Large intestine (tissue), 3 donors: ENCODE data around the gene ABHD16A. TPM values are rescaled to one million over a fixed set of nuclear protein-coding genes. Genes with fewer than 3 reads are reported as not detected.

ENCODE experiments used
- DNase-seq, 2 donors: peaks; one replicate each; pipeline versions ENCODE4 v3.0.0 to v3.0.0-alpha.2; 2013
- H3K27ac ChIP-seq: one replicate; pipeline ENCODE4 v1.5.1; 2013; ENCODE audit warnings: low read length
- H3K27me3 ChIP-seq: 2 replicates; pipeline ENCODE4 v1.6.1; 2013; ENCODE audit warnings: low read length; ENCODE audit not compliant: control insufficient read depth, insufficient read depth
- H3K36me3 ChIP-seq: 2 replicates; pipeline ENCODE4 v1.6.1; 2013; ENCODE audit warnings: low read length; ENCODE audit not compliant: control insufficient read depth, insufficient read depth
- H3K4me1 ChIP-seq: one replicate; pipeline ENCODE4 v1.6.1; 2013; ENCODE audit warnings: low read length; ENCODE audit not compliant: control insufficient read depth, insufficient read depth
- H3K4me3 ChIP-seq: one replicate; pipeline ENCODE4 v1.5.1; 2013; ENCODE audit warnings: low read length
- H3K9me3 ChIP-seq: one replicate; pipeline ENCODE4 v1.6.1; 2013; ENCODE audit warnings: mild to moderate bottlenecking, low read depth, low read length, moderate library complexity; ENCODE audit not compliant: control insufficient read depth
- WGBS: methylation state at CpG from one replicate; pipeline ENCODE4 v1.1.5; 2013; ENCODE audit warnings: low lambda C conversion rate; ENCODE audit not compliant: insufficient coverage; 5-methylcytosine and 5-hydroxymethylcytosine counted together
- polyA plus RNA-seq: library from polyadenylated mRNA; unstranded; fragments of 120-200 nt; gene quantifications from one replicate; pipeline ENCODE4 v1.2.1, GENCODE V29; 2013

The ABHD16A gene
- polyA plus RNA-seq, 1 donor, result 62.5 TPM

- Histone ChIP-seq H3K4me1 (peaks cover 40% of the 10 kb centered on the region), H3K36me3 (peaks cover 27% of the 10 kb centered on the region), H3K9me3 (no peaks in the 10 kb centered on the region), H3K4me3 (peak overlapping the region; percentile 94), H3K27ac (peak overlapping the region; percentile 91), H3K27me3 (no peaks in the 10 kb centered on the region)
- WGBS, result no CpG with 5 or more reads among the region's 12 CpGs
- no peak for DNase-seq
These were observed 41.6 kb downstream of the ABHD16A start for GRCh38 chr6:31661262-31662123.

- Histone ChIP-seq H3K4me3 (peak within 1 kb of the TSS; percentile 94), H3K27ac (peak within 1 kb of the TSS; percentile 91), H3K27me3 (no peaks in the 10 kb centered on the region), H3K9me3 (no peaks in the 10 kb centered on the region), H3K36me3 (peaks cover 30% of the 10 kb centered on the region), H3K4me1 (peaks cover 45% of the 10 kb centered on the region)
- WGBS, result no CpG with 5 or more reads among the region's 52 CpGs
- DNase-seq, result peak; percentile 83 to 87
These were observed 42.5 kb downstream of the ABHD16A start, which contains the start of gene C6orf47 for GRCh38 chr6:31660381-31661261. Gene C6orf47, minus strand, starts transcription at chr6:31660778. Its CDS starts 831 bp downstream, at chr6:31659947.

GRCh38 chr6:31659649-31660380 lies 43.3 kb downstream of the ABHD16A start:
- Histone ChIP-seq H3K27ac (peak overlapping the region; percentile 91), H3K36me3 (peaks cover 30% of the 10 kb centered on the region), H3K4me1 (peaks cover 53% of the 10 kb centered on the region), H3K9me3 (no peaks in the 10 kb centered on the region), H3K4me3 (peak overlapping the region; percentile 94), H3K27me3 (no peaks in the 10 kb centered on the region)
- WGBS, result no CpG with 5 or more reads among the region's 13 CpGs
- DNase-seq, result peak in 1 of 2 donors; percentile 54

- H3K27me3 ChIP-seq, result no peaks in the 10 kb centered on the region
- peaks cover 59% of the 10 kb centered on the region for H3K4me1 ChIP-seq
- peak overlapping the region; percentile 94 for H3K4me3 ChIP-seq
- H3K36me3 ChIP-seq, result peaks cover 30% of the 10 kb centered on the region
- no peak overlapping the region for H3K27ac ChIP-seq
- DNase-seq, result no peak
- H3K9me3 ChIP-seq, result no peaks in the 10 kb centered on the region
- WGBS, result no CpG with 5 or more reads among the region's 13 CpGs
These were observed 44.0 kb downstream of the ABHD16A start for GRCh38 chr6:31658983-31659648.

- H3K36me3 ChIP-seq, result peaks cover 27% of the 10 kb centered on the region
- H3K27me3 ChIP-seq, result no peaks in the 10 kb centered on the region
- DNase-seq, result no peak
- no peak overlapping the region for H3K27ac ChIP-seq
- WGBS, result no CpG with 5 or more reads among the region's 4 CpGs
- H3K4me3 ChIP-seq, result peak overlapping the region; percentile 94
- H3K4me1 ChIP-seq, result peaks cover 61% of the 10 kb centered on the region
- no peaks in the 10 kb centered on the region for H3K9me3 ChIP-seq
These were observed 44.9 kb downstream of the ABHD16A start for GRCh38 chr6:31658158-31658688.

- H3K4me3 ChIP-seq, result no peak overlapping the region
- no peaks in the 10 kb centered on the region for H3K27me3 ChIP-seq
- H3K36me3 ChIP-seq, result peaks cover 26% of the 10 kb centered on the region
- H3K27ac ChIP-seq, result no peak overlapping the region
- H3K4me1 ChIP-seq, result peaks cover 57% of the 10 kb centered on the region
- no peaks in the 10 kb centered on the region for H3K9me3 ChIP-seq
- WGBS, result no CpG with 5 or more reads among the region's 6 CpGs
- DNase-seq, result no peak
These were observed 45.5 kb downstream of the ABHD16A start for GRCh38 chr6:31657406-31658157.

GRCh38 chr6:31655349-31656237 lies 47.5 kb downstream of the ABHD16A start, which contains the start of gene APOM:
Gene APOM, plus strand, starts transcription at chr6:31655894. Its CDS starts 73 bp downstream, at chr6:31655967.
- Histone ChIP-seq H3K27me3 (no peaks in the 10 kb centered on the region), H3K4me1 (peaks cover 55% of the 10 kb centered on the region), H3K9me3 (no peaks in the 10 kb centered on the region), H3K27ac (peak within 1 kb of the TSS; percentile 48), H3K36me3 (peaks cover 20% of the 10 kb centered on the region), H3K4me3 (no peak within 1 kb of the TSS)
- WGBS, result 40% methylated on average over 1 of the region's 8 CpGs
- DNase-seq, result peak; percentile 51 to 79

GRCh38 chr6:31654574-31655348 lies 48.4 kb downstream of the ABHD16A start:
- peaks cover 55% of the 10 kb centered on the region for H3K4me1 ChIP-seq

More at GRCh38 chr6:31654574-31655348, 48.4 kb downstream of the ABHD16A start:
- WGBS, result 95% methylated on average over 3 of the region's 8 CpGs
- no peak for DNase-seq
- no peaks in the 10 kb centered on the region for H3K9me3 ChIP-seq
- H3K4me3 ChIP-seq, result no peak overlapping the region
- H3K27me3 ChIP-seq, result no peaks in the 10 kb centered on the region
- peaks cover 25% of the 10 kb centered on the region for H3K36me3 ChIP-seq
- peak overlapping the region; percentile 48 for H3K27ac ChIP-seq
